GM21367 (cell line): ENCODE results near the gene YWHAG.
"Not testable (repeated sequence)": the region's sequence is repeated elsewhere in the genome, so short reads cannot be mapped to it uniquely, and the experiment has no call there.

Experiments
- ATAC-seq: cut with Tn5 transposase; IDR thresholded peaks from one replicate; pipeline ENCODE4 v1.9.1; 2021; ENCODE audit not compliant: unreplicated experiment

The YWHAG gene

DNA sequence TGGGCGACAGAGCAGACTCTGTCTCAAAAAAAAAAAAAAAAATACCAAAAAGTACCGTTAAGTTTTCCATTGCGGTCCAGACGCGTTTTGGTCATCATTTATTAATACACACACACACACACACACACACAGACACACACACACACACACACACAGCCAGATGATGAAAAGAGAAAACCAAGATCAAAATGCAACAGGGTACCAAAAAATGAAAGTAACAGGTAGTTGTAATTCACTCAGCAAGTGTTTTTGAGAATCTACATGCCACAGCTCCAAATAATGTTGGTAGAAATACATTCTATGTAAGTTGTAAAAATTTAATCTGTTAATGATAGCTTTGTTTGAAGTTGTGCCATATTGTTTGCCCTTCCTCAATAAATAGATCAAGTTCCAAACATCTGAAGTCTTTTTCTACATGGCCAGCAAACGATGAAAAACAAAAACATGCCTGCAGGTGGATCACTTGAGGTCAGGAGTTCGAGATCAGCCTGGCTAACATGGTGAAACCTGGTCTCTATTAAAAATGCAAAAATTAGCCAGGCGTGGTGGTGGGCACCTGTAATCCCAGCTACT, 9.4 kb downstream of the YWHAG start:
- no peak for ATAC-seq

DNA sequence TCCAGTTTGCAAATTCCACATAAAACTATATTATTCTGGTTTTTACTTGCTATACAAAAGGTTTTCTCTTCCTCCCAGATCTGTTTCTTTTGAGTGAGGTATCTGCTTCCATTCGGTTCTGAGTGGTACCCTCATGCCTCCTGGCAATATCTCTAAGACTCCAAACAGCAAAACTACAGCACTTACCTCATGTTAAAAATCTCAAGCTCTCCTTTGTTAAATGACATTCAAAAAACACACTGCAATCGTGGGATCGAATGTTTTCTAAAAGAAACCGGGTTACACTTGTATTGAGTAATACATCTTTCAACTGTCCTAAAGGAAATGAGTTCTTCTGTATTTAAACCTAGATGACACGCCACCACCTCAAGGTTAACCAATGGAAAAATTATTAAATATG, 11.1 kb downstream of the YWHAG start:
- no peak for ATAC-seq

DNA sequence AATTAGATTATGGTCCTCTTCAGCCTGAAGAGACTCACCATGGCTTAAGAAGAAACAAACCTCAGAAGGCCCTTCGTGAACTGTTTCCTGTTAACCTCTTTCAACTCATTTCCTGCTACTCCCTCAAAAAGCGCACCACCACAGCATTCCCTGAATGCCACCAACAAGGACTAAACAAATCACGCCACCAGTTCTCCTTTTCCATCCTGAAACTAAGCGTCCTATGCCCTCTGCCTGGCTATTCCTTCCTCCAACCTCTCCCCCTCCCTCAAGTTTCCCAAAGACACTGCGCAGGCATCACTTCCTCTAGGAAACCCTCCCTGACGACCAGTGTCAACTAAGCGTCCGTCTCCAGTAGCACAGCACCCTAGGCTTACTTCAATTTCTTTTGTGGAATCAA, 12.0 kb downstream of the YWHAG start:
- no peak for ATAC-seq

DNA sequence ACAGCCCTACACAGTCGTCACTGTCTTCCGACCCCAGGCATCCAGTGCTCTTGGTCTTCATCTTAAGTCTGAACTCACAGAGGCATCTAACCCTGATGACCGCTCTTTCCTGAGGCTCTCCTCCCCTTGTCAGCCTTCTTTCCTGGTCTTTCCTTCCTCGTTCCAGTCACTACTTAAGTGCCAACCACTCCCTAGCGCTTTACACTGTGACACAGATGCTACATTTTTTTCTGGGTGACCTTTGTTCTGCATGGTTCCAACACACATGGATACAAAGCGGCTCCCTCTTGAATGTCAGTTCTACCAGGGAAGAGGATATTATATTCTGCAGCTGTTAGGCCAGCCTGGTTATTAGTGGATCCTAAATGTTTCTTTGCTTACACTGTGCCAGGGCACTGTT, 12.7 kb downstream of the YWHAG start:
- no peak for ATAC-seq

DNA sequence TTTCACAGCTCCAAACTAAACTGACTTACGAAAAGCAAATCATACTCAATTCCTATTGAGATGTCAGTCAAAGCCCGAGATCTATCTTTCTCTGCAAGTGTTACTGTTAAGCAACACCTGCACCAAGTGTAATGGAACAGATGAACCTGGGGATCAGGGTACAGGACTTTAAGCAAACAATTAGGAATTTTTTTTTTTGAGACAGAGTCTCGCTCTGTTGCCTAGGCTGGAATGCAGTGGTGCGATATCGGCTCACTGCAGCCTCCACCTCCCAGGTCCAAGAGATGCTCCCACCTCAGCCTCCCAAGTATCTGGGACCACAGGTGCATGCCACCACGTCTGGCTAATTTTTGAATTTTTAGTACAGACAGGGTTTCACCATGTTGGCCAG, 14.9 kb downstream of the YWHAG start:
- ATAC-seq, result no peak

DNA sequence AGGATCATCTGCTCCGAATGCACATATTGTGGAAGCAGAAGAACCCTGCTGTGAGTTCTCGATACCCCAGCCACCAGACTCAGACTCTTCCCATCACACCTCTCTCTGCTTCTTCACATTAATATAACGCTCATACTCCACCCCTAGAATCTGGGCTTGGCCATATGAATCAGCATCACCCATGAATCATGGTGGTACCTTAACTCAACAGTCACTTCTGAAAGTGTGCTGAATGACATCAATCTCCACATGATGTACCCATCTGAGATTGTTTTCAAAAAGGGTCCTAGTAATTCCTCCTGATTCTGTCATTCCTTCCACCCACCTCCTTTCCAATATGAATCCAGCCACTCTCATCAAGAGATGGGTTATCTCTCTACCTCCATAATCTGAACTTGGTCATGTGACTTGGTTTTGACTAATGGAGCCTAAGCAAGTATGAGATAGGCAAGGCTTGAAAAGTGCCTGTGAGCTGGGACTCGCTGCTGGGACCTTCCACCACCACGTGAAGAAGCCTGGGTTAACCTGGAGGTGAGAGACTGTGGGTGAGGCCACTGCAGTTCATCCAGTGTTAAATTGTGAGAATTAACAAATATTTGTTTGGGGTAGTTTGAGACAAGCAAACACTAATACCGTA, 15.4 kb downstream of the YWHAG start:
- no peak for ATAC-seq

DNA sequence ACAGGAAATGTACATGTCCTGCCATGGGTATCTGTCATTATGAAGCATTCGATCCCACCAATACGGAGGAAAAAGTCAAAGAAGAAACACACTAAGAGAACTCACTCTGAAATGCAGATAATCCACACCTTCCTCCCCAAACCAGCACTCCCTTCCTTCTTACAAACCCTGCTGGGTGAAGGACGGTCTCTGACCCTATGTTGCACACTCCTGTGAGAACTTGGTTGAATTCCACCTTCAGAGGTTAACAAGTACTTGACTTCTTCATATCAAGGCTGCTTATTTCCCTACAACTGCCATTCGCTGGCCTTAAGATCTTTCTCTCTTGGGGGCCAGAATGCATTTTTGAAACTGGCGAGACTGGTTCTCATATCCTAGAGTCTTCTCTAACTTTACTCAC, 16.6 kb downstream of the YWHAG start:
- ATAC-seq, result no peak

DNA sequence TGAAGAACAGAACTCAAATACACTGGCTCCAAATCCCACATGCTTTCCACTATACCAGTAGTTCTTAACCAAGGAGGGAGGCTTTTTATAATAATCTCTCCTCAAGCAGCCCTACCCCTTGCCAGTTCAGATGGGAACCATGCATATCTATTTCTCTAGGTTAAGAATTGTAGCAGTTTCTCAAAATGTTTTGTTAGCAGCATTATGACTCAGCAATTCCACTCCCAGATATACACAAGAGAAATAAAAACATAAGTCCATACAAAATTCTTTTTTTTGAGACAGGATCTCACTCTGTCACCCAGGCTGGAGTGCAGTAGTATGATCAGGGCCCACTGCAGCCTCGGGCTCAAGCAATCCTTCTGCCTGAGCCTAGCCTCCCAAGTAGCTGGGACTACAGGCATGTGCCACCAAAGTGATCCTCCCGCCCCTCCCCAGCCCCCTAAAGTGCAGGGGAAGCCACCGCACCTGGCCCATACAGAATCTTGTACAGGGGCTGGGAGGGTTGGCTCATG, 18.1 kb downstream of the YWHAG start:
- ATAC-seq, result no peak

DNA sequence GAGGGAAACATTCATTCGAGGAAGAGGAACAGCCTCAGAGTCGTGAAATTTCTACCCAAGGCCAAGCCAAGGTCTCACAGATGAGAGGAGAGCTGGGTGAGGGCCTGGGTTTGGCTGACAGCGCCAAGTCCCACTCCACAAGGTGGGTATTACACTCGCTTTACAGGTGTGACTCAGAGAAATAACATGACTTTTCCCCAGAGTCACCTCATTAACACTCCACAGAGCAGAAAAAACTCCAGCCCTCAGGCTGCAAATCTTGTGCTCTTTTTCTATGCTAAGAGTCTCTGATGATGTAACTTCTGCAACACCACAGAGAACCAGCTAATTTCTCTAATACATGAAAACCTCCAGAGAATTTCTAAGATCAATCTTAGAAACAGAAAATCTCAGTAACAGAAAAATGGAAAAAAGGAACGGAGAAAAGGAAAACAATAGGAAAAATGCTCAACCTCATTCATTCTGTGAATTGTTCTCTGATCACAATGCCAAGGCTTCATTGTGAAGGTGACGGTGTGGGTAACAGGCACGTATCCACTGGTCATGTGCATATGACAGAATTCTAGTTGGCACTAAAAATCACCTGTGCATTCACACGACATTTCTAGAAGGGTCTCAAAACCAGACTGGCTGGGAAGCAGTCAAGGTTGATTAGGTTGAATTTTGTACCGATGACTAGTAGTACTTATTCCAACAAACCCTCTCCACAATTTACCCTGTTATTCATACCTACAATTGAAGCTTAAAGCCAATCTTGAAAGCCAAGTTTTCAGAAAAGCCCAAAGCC, 20.3 kb downstream of the YWHAG start:
- ATAC-seq, result no peak

DNA sequence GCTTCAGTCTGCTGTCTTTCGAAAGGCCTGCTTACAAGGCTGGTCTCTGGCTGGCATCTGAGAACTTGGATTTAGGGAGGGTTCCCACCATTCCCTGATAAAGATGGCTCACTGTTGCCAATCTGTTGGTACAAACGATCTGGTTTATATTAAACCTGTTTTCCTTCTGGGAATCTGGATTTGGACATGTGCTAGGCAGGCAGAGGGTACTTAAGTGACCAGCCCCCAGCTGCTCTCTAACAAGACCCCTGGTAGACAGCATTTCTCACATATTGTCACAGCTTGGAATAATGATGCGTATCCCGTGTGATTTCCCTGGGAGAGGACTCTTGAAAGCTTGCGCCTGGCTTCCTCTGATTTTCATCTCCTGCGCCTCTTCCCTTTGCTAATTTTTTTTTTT, 21.6 kb downstream of the YWHAG start:
- ATAC-seq, result no peak

DNA sequence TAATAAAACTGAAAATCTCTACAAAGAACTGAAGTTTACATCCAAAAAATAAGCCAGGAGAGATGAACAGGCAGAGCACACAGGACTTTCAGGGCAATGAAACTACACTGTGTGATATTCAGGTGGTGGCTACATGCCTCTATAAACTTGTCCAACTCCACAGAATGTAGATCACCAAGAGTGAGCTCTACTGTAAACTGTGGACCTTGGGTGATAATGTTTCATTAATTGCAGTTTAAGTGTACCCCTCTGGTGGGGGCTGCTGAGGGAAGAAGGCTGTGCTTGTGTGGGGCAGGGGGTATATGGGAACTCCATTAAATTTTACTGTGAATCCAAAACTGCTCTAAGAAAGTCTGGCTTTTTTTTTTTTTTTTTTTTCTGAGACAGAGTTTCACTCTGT, 22.7 kb downstream of the YWHAG start:
- no peak for ATAC-seq

DNA sequence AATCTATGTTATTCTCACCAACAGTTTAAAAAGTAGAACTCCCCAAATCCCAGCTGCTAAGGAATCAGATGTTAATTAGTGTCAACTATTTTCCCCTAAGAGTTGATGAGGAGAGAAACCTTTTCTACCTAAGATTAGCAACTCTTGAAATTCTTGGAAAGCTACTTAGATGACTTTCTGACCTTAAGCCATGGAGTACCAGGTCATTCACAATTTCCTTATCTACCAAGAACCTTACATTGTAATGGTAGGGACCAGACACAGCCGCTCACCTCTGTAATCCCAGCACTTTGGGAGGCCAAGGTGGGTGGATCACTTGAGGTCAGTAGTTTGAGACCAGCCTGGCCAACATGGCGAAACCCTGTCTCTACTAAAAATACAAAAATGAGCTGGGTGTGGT, 23.4 kb downstream of the YWHAG start:
- ATAC-seq, result not testable (repeated sequence)

DNA sequence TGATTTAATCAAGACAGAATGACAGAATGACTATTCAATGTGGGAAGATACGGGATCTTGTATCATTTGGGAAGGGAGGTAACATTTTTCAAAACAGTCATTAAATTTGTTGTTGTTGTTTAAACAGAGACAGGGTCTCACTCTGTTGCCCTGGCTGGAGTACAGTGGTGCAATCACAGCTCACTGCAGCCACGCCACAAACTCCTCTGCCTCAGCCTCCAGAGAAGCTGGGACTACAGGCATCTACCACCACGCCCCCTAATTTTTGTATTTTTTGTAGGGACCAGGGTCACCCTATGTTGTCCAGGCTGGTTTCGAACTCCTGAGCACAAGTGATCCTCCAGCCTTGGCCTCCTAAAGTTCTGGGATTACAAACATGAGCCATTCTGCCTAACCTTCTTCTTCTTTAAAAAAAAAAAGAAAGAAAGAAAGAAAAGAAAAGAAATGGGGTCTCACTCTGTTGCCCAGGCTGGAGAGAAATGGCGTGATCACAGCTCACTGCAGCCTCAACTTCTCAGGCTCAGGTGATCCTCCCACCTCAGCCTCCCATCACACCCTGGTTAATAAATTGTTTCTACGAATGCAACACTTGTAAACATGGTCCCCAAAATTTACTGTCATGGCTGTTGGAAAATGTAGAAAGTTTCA, 24.3 kb downstream of the YWHAG start:
- ATAC-seq, result no peak

DNA sequence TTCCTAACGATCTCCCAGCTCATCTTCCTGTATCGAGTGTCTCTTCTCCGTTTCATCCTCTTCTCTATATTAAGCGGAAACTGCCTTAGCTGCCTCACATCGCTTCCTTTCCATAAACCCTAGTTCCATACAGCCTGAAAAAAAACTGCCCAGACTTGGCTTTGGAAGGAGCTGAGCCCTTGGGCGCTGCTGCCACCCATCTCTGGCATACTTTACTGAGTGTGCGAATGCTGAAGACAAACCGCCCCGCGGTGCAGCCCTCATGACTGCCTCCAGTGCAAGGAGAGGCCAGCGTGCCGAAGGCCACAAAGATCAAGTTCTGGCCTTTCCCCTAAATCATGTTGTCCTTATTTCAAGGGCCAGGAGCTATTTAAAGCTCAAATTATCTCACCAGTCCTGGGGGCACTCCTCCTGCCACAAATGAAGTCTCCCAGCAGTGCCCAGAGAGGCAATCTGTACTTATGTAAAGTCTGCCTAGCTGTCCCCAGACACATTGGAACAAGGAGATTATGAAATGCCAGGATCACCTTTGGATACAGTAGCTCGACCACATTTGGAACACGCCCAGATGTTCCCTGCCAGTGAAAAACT, 25.2 kb downstream of the YWHAG start:
- no peak for ATAC-seq

DNA sequence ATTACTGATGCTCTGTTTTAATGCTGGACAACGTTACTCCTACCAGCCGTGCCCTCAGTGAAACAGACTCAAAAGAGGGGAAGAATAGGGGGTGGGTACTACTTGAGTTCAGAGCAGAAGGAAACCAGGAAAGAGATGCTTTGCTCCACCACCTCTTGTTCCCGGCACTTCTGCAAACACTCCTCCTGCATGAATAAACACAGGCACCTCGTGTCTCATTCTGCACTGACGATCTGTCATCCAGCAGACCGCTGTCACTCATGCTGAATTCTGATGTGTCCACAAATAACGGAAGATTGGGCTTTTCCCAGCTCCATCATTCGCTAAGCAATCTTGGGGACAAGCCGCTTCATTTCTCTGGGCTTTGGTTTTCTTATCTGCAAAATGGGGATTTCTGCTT, 26.7 kb downstream of the YWHAG start:
- ATAC-seq, result no peak

DNA sequence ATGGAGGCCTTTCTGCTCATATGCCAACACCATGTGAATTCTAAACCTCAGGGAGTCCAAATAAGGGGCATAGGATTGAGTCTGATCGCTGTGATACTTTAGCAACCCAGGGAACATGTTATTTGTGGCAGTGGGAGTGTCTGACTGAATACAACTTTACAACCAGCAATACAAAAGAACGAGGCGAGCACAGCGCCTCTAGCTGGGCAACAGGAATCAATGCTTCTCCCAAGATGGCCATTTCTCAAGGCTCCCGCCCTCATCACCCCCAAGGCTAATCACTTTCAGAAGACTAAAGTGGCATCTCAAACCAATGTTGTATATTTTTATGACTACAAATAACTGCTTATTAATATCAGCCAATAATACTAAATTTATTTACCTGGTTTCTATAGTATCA, 28.1 kb downstream of the YWHAG start:
- no peak for ATAC-seq

DNA sequence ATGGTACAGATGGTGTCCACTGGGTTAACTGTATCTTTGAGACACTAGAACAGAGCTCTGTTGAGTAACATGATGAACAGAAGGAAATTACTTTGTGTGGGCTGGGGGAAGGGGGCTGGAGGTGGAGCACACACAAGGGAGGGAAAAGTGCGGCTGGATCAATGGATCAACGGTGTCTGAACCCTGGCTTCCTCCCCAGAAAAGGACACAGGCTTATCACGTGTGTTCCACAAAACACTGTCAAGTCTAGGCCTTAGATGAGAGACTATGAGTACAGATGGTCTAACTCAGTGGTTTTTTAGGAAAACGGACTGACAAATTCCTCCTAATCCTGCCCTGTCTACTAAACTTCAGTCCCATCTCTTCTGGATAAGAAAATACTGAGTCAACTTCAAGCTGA, 28.5 kb downstream of the YWHAG start:
- no peak for ATAC-seq

DNA sequence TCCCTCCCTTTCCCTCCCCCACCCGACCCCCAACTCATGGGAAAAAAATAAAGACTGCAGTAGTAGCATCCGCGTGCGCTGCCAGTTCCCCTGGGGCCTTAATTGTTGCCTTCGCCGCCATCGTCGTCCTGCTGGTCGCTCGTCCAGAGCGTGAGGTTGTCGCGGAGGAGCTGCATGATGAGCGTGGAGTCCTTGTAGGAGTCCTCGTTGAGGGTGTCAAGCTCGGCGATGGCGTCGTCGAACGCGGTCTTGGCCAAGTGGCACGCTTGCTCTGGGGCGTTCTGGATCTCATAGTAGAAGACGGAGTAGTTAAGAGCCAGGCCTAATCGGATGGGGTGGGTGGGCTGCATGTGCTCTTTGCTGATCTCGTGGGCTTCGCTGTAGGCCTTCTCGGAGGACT, 29.3 kb downstream of the YWHAG start:
- no peak for ATAC-seq

DNA sequence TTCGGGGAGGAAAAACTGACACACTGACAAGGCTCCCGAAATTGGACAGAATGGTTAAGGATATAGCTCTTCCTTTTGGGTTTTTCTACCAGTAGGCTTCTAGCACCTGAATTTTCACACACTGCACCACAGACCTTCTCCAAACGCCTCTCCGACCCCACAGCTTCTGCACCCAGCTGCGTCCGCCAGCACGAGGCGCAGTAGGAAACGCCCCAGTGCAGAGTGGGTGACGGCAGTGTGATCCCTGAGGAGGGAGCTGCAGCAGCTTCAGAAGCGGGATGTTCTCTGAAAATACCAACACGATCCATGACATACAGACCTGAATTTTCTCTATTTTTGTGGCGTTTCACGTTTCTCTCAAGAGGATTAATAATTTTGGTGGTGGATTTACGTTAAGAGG, 30.4 kb downstream of the YWHAG start:
- no peak for ATAC-seq

DNA sequence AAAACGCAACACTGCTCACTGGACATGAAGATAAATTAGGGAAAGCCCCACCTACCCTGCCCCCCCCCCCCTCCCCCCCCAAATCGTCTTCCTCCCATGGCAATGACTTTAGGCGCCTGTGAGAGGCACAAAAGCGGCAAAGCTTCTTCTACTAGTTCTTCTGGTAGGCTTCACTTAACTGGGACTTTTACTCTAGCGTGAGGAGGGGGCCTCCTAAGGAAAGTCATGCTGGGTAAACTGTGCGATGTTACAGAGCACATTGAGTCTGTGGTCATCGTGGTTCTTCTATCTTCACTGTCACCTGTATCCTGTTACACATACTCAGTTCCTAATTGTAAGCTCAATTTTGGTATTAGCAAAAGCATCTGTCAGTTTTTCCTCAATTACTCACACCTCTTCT, 31.2 kb downstream of the YWHAG start:
- no peak for ATAC-seq

DNA sequence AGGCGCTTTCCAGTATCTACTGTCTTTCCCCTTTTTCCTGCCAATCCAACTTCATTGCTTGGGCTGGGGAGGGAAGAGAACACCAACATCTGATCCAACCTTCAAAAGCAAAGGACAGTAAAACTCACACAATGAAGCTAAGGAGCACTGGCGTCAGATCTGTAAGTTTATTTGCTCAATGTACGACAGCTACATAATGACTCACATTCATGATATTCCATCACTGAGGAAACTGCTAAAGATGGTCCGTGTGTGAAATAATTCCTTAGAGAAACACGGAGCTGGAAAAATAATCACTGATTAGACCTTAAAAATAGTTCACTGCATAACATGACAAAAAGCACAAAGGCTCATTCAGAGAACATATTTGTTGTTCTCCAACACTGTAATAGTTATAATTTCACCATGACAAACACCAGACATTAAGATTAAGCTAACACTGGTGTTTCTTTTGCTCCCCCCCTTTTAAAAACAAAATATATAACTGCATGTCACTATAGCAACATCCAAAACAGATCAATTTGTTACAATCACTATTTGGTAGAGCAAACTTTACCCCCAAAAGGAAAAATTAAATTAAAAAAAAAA, 32.1 kb downstream of the YWHAG start:
- no peak for ATAC-seq
